Measurements from ENCODE around the gene CEPT1.

DNA sequence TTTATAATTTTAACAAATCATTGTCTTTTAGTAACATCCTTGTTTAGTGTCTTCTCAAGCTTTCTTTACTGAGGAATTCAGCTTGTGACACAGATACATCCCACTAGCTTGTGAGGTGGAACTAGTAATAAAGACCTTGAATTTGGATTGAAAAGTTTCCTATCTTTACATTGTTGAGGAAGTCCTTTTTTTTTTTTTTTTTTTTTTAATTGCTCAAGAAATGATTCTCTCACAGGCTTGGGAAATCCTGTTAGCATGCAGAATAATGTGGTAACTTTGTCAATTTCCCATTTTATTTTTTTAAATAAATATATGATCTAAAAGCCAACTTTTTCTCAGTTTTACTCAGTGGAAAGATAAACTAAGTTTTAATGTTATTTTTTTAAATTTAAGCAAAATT, 44.6 kb downstream of the CEPT1 start:
- TF ChIP-seq, protein P1, sequence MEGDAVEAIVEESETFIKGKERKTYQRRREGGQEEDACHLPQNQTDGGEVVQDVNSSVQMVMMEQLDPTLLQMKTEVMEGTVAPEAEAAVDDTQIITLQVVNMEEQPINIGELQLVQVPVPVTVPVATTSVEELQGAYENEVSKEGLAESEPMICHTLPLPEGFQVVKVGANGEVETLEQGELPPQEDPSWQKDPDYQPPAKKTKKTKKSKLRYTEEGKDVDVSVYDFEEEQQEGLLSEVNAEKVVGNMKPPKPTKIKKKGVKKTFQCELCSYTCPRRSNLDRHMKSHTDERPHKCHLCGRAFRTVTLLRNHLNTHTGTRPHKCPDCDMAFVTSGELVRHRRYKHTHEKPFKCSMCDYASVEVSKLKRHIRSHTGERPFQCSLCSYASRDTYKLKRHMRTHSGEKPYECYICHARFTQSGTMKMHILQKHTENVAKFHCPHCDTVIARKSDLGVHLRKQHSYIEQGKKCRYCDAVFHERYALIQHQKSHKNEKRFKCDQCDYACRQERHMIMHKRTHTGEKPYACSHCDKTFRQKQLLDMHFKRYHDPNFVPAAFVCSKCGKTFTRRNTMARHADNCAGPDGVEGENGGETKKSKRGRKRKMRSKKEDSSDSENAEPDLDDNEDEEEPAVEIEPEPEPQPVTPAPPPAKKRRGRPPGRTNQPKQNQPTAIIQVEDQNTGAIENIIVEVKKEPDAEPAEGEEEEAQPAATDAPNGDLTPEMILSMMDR (IDR thresholded peaks at IDR 0.05) = no peak
- TF ChIP-seq POLR2A (IDR thresholded peaks at IDR 0.05) = no peak

All from tibial nerve (tissue), 3 donors.